NT2/D1 (cell line): ENCODE measurements around the gene TMUB1.

Experiments
- DNase-seq: peaks from one replicate; pipeline ENCODE4 v3.0.0-alpha.2; 2011; ENCODE audit warnings: low read depth, low spot score
- H3K27me3 ChIP-seq: 2 replicates; pipeline ENCODE4 v1.6.0; 2011; ENCODE audit warnings: mild to moderate bottlenecking; ENCODE audit not compliant: insufficient read length, insufficient read depth
- H3K36me3 ChIP-seq: 2 replicates; pipeline ENCODE4 v1.6.1; 2011; ENCODE audit warnings: mild to moderate bottlenecking, low read length, mixed read lengths; ENCODE audit not compliant: insufficient read depth, insufficient read length
- H3K4me1 ChIP-seq: 2 replicates; pipeline ENCODE4 v1.5.1; 2011; ENCODE audit not compliant: insufficient read depth, insufficient read length
- H3K4me3 ChIP-seq: 2 replicates; pipeline ENCODE4 v1.5.1; 2011; ENCODE audit warnings: low read depth; ENCODE audit not compliant: insufficient read length
- H3K9ac ChIP-seq: 2 replicates; pipeline ENCODE4 v1.6.0; 2011; ENCODE audit warnings: low read depth; ENCODE audit not compliant: insufficient read length
- H3K9me3 ChIP-seq: 2 replicates; pipeline ENCODE4 v1.5.1; 2011; ENCODE audit warnings: mild to moderate bottlenecking, low read length; ENCODE audit not compliant: insufficient read depth
- SUZ12 ChIP-seq: IDR thresholded peaks from 2 replicates; pipeline ENCODE4 v1.6.1; 2011; ENCODE audit not compliant: insufficient read length, insufficient read depth; ENCODE audit errors: extremely low read depth
- YY1 ChIP-seq: IDR thresholded peaks from 2 replicates; pipeline ENCODE4 v1.6.1; 2011; ENCODE audit not compliant: insufficient read length, insufficient read depth
- ZNF274 ChIP-seq: IDR thresholded peaks from 2 replicates; pipeline ENCODE4 v1.6.1; 2011; ENCODE audit warnings: mild to moderate bottlenecking, low read depth, low read length

The TMUB1 gene

DNA sequence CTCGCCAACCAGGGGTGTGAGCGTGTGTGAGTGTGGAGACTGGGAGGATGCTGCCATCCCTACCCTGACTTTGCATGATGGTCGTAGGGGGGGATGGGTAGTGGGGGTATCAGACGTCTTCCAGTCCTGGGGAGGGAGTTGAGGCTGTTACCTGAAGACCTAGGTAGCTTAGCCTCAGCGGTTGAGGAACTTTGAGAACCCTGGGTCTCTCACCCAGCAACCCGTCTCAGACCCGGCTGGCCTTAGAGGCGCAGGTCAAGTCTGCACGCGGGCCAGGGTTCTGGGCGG is 21.2 kb downstream of the TMUB1 start:
- peaks cover 5% of the 10 kb centered on the region for H3K4me1 ChIP-seq
- peak overlapping the region; percentile 81 for H3K9ac ChIP-seq
- peak overlapping the region; percentile 74 for H3K4me3 ChIP-seq
- peaks cover 32% of the 10 kb centered on the region for H3K36me3 ChIP-seq
- TF ChIP-seq YY1, result no peak
- no peak for TF ChIP-seq ZNF274
- TF ChIP-seq SUZ12, result no peak
- no peak for DNase-seq
- no peaks in the 10 kb centered on the region for H3K9me3 ChIP-seq
- H3K27me3 ChIP-seq, result no peaks in the 10 kb centered on the region

DNA sequence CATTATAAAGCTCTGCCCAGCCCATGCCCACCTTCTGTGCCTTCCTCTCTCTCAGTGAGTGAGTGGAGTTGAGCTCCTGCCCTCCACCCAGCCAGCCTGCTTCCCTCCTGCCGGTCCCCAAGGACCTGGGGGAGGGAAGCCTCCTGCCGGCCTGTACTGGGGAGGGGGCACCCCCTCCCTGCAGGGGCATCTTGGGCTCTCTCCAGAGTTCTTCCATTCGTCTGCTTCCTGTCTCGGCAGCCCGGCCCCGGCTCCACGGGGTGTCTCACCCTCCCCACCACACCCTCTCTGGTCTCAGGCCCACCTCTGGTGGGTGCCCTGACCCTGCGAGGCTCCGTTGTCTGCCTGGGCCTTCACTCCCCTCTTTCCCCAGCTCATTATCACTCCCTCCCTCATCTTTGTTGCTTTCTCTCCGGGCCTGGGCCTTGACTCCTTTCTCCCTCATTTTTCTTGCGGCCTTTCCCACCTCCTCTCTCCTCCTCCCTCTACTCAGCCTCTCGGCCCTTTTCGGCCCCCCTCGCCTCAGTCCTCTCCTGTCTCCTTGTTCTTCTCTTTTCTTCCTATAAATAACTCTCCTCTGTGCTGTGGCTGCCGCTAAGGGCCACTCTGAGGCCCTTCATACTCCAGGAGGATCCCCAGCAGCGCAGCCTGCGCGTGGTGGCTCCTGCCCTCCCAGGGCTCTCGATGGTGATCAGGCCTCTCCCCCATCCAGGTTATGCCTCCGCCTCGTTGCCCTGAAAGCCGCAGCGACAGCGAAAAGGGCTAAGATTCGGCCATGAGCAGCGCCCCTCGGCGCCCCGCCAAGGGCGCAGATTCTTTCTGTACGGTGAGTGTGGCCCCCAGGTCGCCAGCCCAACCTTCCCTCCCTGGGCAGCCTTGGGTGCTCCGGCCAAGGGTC is 21.8 kb downstream of the TMUB1 start:
- no peak for TF ChIP-seq ZNF274
- no peak for TF ChIP-seq SUZ12
- TF ChIP-seq YY1, result no peak
- no peak for DNase-seq
- Histone ChIP-seq H3K9ac (peak overlapping the region; percentile 81), H3K4me3 (peak overlapping the region; percentile 74), H3K27me3 (peaks cover 2% of the 10 kb centered on the region), H3K9me3 (no peaks in the 10 kb centered on the region), H3K36me3 (peaks cover 26% of the 10 kb centered on the region), H3K4me1 (peaks cover 10% of the 10 kb centered on the region)

DNA sequence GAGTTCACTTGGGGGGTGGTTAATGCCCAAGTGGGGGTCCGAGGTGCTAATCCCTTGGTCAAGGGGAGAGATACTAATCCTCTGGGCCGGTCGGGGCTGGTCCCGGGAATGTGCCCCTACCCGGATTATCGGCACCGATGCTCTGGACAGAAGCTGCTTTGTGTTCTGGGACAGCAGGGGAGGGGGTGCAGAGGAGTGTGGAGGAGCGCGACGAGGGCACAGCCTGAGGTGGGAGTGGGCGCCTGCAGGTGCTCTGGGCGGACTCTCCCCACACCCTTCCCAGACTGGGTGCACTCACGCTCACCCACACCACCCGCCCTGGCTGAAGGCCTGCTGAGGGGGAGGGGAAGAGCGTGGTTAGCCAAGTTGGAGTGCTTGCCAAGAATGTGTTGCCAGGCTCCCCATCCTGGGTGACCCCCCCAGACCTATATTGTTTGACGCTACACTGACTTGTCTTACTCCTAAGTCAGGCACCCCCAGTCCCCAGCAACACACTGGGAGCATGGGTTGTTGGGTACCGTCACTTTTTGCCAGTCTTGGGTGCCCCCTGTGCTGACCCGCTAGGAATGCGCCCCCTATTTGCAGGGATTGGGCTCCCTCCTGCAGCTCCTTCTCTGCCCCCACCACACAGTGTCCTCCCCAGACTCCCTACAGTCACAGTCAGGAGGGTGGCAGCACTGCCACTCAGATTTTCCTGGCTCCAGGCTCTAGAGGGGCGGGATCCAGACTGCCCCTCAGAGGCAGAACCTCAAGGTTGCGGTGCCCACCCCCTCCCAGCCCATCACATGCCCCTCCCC is 22.7 kb downstream of the TMUB1 start:
- Histone ChIP-seq H3K4me1 (peaks cover 12% of the 10 kb centered on the region), H3K36me3 (peaks cover 18% of the 10 kb centered on the region), H3K9ac (peak overlapping the region; percentile 81), H3K9me3 (no peaks in the 10 kb centered on the region), H3K4me3 (peak overlapping the region; percentile 74), H3K27me3 (peaks cover 8% of the 10 kb centered on the region)
- no peak for TF ChIP-seq ZNF274
- no peak for DNase-seq

DNA sequence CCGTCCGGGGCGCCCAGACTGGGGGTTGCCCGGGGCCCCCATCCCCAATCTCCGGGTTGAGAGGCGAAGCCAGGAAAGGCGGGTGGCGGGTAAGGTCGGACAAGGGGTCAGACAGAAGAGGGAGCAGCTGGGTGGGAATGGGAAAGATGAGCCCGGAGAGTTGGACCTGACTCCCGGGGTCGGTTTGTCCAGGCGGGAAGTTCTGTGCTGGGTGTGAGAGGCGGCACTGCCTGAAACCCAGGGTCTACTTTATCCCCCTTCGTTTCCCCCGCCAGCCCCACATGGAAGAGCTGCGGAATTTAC is 23.2 kb downstream of the TMUB1 start:
- no peak for DNase-seq
- Histone ChIP-seq H3K9me3 (no peaks in the 10 kb centered on the region), H3K36me3 (peaks cover 12% of the 10 kb centered on the region), H3K27me3 (peaks cover 8% of the 10 kb centered on the region), H3K4me1 (peaks cover 12% of the 10 kb centered on the region), H3K9ac (peak overlapping the region; percentile 81), H3K4me3 (peak overlapping the region; percentile 74)
- no peak for TF ChIP-seq SUZ12
- TF ChIP-seq YY1, result no peak
- TF ChIP-seq ZNF274, result no peak

DNA sequence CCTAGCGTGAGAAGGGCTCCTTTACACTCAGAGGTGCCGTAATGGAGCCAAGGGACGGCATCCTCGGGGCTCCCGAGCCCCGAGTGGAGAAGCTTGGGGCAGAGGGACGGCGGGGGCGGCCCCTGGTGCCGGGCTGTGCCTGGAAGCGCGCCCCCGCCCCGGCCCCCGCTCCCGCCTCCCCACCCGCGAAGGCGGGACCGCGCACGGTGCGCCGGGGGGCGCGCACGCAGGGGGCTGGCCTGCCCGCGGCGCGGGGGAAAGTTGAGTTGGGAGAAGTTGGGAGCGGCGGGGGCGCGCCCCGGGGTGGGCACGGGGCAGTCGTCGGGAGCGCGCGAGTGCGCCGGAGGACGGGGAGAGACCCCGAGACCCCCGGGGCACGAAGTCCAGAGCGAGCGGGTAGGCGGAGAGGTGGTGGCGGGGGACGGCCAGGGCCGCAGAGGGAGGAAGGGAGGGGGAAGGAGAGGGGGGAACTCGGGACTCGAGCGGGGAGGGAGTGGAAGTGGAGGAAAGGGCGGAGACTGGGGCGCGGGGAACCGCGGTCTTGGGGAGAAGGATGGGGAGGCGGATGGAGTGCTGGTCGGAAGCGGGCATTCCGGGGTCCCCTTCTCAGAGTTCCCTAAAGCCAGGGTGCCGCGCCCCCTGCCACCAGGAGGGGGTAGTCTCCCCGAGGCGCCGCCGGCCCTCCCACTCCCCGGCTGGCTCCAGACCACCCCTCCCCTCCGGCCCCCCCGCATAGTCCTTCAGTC is 23.8 kb downstream of the TMUB1 start, which contains the start of gene SLC4A2:
SLC4A2 (plus strand) TSS at position 223 of the 746 bp plus-strand sequence. CDS start 2,399 bp downstream, outside the sequence.
- TF ChIP-seq SUZ12 (no peak), YY1 (no peak), ZNF274 (no peak)
- Histone ChIP-seq H3K4me3 (peak within 1 kb of the TSS; percentile 74), H3K9me3 (no peaks in the 10 kb centered on the region), H3K27me3 (peaks cover 8% of the 10 kb centered on the region), H3K9ac (peak within 1 kb of the TSS; percentile 90), H3K36me3 (peaks cover 11% of the 10 kb centered on the region), H3K4me1 (peaks cover 10% of the 10 kb centered on the region)
- no peak for DNase-seq

DNA sequence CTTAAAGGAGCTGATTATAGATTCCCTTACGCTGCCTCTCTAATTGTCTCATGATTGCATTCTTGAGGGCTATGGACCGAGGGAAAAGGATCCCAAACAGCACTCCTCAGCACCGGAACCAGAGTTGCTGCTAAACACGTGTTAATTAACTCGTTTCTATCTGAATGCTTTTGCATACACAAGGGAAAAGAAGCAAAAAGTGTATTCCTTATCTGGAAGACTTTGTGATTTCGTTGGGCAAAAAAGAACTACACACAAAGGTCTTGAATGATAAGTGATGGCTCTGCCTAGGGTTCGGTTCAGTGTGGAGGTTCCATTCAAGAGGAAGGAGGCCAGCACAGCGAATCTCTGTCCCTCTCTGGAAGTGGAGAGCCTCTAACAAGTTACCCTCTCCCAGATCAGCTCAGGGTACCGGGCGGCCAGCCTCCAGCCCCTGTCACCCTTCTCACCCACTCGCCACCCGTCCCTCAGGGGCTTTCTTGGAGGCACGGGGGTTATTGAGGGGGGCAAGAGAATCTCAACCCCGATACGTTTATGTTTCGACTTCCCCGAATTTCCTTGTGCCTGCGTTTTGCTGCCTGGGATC is 24.4 kb downstream of the TMUB1 start:
- Histone ChIP-seq H3K9me3 (no peaks in the 10 kb centered on the region), H3K36me3 (peaks cover 6% of the 10 kb centered on the region), H3K4me1 (peaks cover 13% of the 10 kb centered on the region), H3K4me3 (peak overlapping the region; percentile 60), H3K9ac (peak overlapping the region; percentile 90), H3K27me3 (peaks cover 8% of the 10 kb centered on the region)
- DNase-seq, result no peak
- TF ChIP-seq ZNF274 (no peak), SUZ12 (no peak), YY1 (no peak)
